Heart left ventricle (tissue), 16 donors: ENCODE results near the gene EPHA5. TPM values are rescaled to one million over a fixed set of nuclear protein-coding genes. Genes with fewer than 3 reads are reported as not detected.

Source experiments
- ATAC-seq, 4 donors: fragments of 200-7000 bp; cut with Tn5 transposase; one replicate each; pipeline ENCODE4 v1.9.1; 2020 to 2022; ENCODE audit warnings: moderate library complexity in 4 of 4, mild to moderate bottlenecking in 3 of 4, moderate number of reproducible peaks in 1 of 4
- DNase-seq, 5 donors: peaks; one replicate each; pipeline ENCODE4 v3.0.0-alpha.2; 2020
- H3K27ac ChIP-seq, 12 donors: fragments of 200-600 bp; sonication (generic) in 4 of 12; one replicate each; pipeline versions ENCODE4 v1.5.0 to v1.8.0; 2016 to 2022; ENCODE audit warnings: mild to moderate bottlenecking in 2 of 12
- H3K27me3 ChIP-seq, 9 donors: fragments of 200-600 bp; sonication (generic) in 2 of 9; one replicate each; pipeline versions ENCODE4 v1.5.1 to v1.8.0; 2016 to 2022; ENCODE audit warnings: mild to moderate bottlenecking in 3 of 9
- H3K36me3 ChIP-seq, 9 donors: fragments of 200-600 bp; sonication (generic) in 2 of 9; one replicate each; pipeline versions ENCODE4 v1.5.0 to v1.8.0; 2018 to 2022; ENCODE audit warnings: mild to moderate bottlenecking in 2 of 9
- H3K4me1 ChIP-seq, 12 donors: fragments of 200-600 bp; sonication (generic) in 4 of 12; one replicate each; pipeline versions ENCODE4 v1.5.0 to v1.8.0; 2016 to 2022; ENCODE audit warnings: mild to moderate bottlenecking in 3 of 12
- H3K4me3 ChIP-seq, 12 donors: fragments of 200-600 bp; sonication (generic) in 4 of 12; one replicate each; pipeline versions ENCODE4 v1.5.0 to v1.8.0; 2017 to 2022; ENCODE audit warnings: mild to moderate bottlenecking in 9 of 12, moderate library complexity in 4 of 12
- H3K9me3 ChIP-seq, 12 donors: fragments of 200-600 bp; sonication (generic) in 4 of 12; one replicate each; pipeline versions ENCODE4 v1.5.0 to v1.8.0; 2016 to 2022; ENCODE audit warnings: mild to moderate bottlenecking in 1 of 12
- POLR2A ChIP-seq, 2 donors: fragments of 450-650 bp; IDR thresholded peaks; one replicate each; pipeline ENCODE4 v1.6.1; 2017; ENCODE audit warnings: antibody characterized with exemption in 2 of 2, mild to moderate bottlenecking in 2 of 2, moderate library complexity in 2 of 2
- WGBS, 4 donors: extraction: QIAGEN DNeasy Blood & Tissue Kit in 2 of 4; methylation state at CpG; one replicate each; pipeline versions ENCODE4 v1.1.5 to v1.1.7; 2013 to 2018; 5-methylcytosine and 5-hydroxymethylcytosine counted together
- intact Hi-C, 10 donors: fragments of 100-400 bp; cut with DNase I; formaldehyde crosslinking; loops; one replicate each; pipeline versions ENCODE4 v1.11.1 to v1.14.2; 2022
- polyA plus RNA-seq, 2 donors: library from polyadenylated mRNA; stranded (reverse); fragments of 200-250 nt; gene quantifications; one replicate each; pipeline ENCODE4 v1.2.3, GENCODE V29; 2013
- total RNA-seq, 9 donors: library from RNA; depleted of rRNA in 2 of 9; stranded (reverse); fragments of >200 nt in 2 of 9; fragmentation: NEBNext Ultra II Directional in 3 of 9; extraction: Animal tissue kit (Norgen Biotek cat#: 25700) in 3 of 9; gene quantifications; one replicate each; pipeline versions ENCODE4 v1.1.0 to v1.2.4, GENCODE V29; 2016 to 2023
- TF ChIP-seq, protein P1 (sequence below), 12 donors: fragments of 200-600 bp; sonication (generic) in 4 of 12; IDR thresholded peaks; one replicate each; pipeline versions ENCODE4 v1.5.0 to v1.8.0; 2018 to 2022; ENCODE audit warnings: antibody characterized with exemption in 12 of 12, mild to moderate bottlenecking in 5 of 12
- donor health status: ischemic (EF 13 %, LVEDD 7.1; RV severe dilation, severe dysfunction).
- donor health status: healthy with polysubstance abuse.
- donor health status: DM: no; HTN: yes; CAD: no.
- donor health status: DM: no; HTN: no; CAD: no.
- donor health status: ischemic (EF 25% LVEDD 6.9; RV normal size, moderate dysfunction).
- donor health status: ischemic (EF 25% LVEDD 5.7; RV mildly dilated, moderate dysfunction).
- donor health status: healthy.
- donor health status: DM: yes; HTN: yes; CAD: no.
- donor health status: ischemic (EF 35%, LVEDD 5.7; RV mildly dilated, moderate dysfunction).
- donor health status: nonischemic (EF 11% LVEDD 7.7; RV severe dilation, severe dysfunction).
- donor health status: DM: yes; HTN: yes; CAD: no.
- donor health status: PGD.
- donor health status: ischemic (EF 29% LVEDD 5.4; RV normal size, mild dysfunction).
- donor health status: nonischemic (EF 23%, LVEDD 6.1; RV moderate dilation, normal function).

The EPHA5 gene
- total and polyA plus RNA-seq, 11 donors: 0.01 to 0.56 (median 0.12) TPM; not detected in 2

DNA sequence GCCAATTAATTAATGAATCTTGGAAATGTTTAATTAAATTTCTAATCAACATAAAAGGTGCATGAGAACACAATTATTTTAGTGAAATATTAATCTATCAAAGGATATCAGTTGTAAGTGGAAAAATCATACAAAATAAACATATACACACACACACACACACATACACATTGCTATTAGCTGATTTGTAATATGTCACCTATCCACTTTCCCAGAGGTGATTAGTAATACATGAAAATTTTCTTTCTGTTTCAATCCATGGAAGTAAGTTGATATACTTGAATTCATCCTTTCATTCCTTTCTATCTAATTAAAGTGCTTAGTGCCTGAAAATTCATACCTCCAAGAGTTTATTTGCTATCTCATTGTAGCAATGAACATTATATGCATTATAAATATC is 213.7 kb downstream of the EPHA5 start:
- no peaks in the 10 kb centered on the region for H3K36me3 ChIP-seq
- ATAC-seq: no peak
- H3K9me3 ChIP-seq: no peaks in the 10 kb centered on the region
- H3K4me3 ChIP-seq: no peak overlapping the region
- H3K27ac ChIP-seq: no peak overlapping the region
- H3K4me1 ChIP-seq: no peaks in the 10 kb centered on the region
- no peak for DNase-seq
- intact Hi-C loops: no loop called here
- no peak for TF ChIP-seq POLR2A (IDR thresholded peaks at IDR 0.05)
- TF ChIP-seq, protein P1, sequence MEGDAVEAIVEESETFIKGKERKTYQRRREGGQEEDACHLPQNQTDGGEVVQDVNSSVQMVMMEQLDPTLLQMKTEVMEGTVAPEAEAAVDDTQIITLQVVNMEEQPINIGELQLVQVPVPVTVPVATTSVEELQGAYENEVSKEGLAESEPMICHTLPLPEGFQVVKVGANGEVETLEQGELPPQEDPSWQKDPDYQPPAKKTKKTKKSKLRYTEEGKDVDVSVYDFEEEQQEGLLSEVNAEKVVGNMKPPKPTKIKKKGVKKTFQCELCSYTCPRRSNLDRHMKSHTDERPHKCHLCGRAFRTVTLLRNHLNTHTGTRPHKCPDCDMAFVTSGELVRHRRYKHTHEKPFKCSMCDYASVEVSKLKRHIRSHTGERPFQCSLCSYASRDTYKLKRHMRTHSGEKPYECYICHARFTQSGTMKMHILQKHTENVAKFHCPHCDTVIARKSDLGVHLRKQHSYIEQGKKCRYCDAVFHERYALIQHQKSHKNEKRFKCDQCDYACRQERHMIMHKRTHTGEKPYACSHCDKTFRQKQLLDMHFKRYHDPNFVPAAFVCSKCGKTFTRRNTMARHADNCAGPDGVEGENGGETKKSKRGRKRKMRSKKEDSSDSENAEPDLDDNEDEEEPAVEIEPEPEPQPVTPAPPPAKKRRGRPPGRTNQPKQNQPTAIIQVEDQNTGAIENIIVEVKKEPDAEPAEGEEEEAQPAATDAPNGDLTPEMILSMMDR (IDR thresholded peaks at IDR 0.05): no peak
- no peaks in the 10 kb centered on the region for H3K27me3 ChIP-seq

DNA sequence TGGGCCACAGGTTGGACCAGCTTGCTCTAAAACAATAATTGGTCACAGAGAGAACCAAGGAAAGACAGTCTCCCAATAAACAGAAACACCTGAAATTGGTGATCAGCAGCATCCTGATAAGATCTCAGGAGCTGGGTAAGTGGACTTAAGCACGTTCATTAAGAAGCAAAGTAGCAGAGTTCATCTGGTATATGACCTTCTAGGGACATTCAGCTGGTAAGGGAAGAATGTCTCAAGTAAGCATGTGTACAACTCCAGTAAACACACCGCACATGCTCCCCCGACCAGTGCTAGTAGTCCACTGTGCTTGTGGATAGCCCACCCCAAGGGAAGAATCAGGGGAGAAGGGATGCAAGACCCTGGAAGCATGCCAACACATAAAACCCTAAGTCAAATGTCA is 216.9 kb downstream of the EPHA5 start:
- Histone ChIP-seq H3K9me3 (no peaks in the 10 kb centered on the region), H3K27me3 (no peaks in the 10 kb centered on the region), H3K36me3 (no peaks in the 10 kb centered on the region), H3K27ac (no peak overlapping the region), H3K4me1 (no peaks in the 10 kb centered on the region), H3K4me3 (no peak overlapping the region)
- no peak for TF ChIP-seq POLR2A (IDR thresholded peaks at IDR 0.05)
- TF ChIP-seq, protein P1 (IDR thresholded peaks at IDR 0.05): no peak
- 76 to 79% (median 77%) methylated on average over 3 of the region's 3 CpGs for WGBS, 4 donors
- ATAC-seq (no peak), DNase-seq (no peak)
- intact Hi-C loops: no loop called here

DNA sequence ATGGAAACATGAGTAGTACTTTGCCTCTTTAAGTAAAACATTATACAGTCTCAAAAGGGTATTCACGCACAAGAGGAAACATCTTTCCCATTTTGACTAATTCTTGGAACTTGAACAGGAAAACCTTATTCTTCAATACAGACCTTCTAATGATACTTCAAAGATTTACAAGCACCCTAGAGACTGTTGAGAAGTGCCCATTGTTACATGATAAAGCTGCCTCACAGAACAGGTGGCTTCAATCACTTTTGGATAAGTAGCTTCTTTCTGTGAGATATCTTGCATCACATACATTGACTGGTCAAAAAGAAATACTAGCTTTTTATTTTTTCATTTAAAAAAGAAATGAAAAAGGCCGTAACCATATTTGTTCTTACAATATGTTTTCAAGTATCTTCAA is 219.4 kb downstream of the EPHA5 start:
- TF ChIP-seq POLR2A (IDR thresholded peaks at IDR 0.05): no peak
- TF ChIP-seq, protein P1 (IDR thresholded peaks at IDR 0.05): no peak
- Histone ChIP-seq H3K36me3 (no peaks in the 10 kb centered on the region), H3K9me3 (no peaks in the 10 kb centered on the region), H3K4me3 (no peak overlapping the region), H3K27me3 (no peaks in the 10 kb centered on the region), H3K27ac (no peak overlapping the region), H3K4me1 (no peaks in the 10 kb centered on the region)
- ATAC-seq (no peak), DNase-seq (no peak)
- intact Hi-C loops: no loop called here
- WGBS, 4 donors: 73 to 80% (median 74%) methylated on average over 2 of the region's 2 CpGs

DNA sequence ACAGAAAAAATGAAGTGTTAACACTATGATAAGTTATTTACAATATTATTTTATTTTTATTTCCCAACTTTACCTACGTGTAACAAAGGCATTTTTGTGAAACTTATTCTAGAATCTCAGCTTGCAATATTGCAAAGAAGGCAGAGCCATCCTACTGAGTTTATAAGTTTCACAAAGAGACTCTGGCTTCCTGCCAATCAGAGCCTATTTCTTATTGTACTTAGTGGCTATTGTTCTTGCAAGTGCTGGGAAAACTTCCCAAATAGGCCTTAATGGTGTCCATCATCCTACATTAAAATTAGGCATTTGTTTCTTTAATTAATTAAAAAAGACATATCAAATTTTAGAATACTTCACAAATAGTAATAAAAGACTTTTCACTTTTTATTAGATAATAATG is 233.2 kb downstream of the EPHA5 start:
- Histone ChIP-seq H3K4me3 (no peak overlapping the region), H3K4me1 (no peaks in the 10 kb centered on the region), H3K27ac (no peak overlapping the region), H3K9me3 (no peaks in the 10 kb centered on the region), H3K36me3 (no peaks in the 10 kb centered on the region), H3K27me3 (no peaks in the 10 kb centered on the region)
- WGBS, 4 donors: 58 to 70% (median 64%) methylated on average over 1 of the region's 1 CpG
- DNase-seq (no peak), ATAC-seq (no peak)
- no peak for TF ChIP-seq POLR2A (IDR thresholded peaks at IDR 0.05)
- intact Hi-C loops: no loop called here

DNA sequence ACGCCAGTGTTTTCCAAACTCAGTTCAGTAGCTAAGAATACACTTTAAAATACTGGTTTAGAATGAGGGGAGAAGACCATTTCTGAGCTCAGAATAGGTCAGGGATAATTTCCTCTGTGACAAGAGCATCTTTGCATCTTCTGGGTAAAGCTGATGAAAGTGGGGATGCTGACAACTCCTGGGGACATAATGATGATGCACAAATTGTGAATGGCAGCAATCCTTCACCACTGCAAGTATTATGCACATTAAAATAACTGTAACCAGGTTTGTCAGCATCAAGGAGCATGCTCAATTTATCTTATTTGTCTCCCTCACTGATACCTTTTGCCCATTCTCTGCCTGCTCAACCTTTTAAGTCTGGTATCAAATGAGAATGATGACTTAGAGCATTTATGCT is 248.2 kb downstream of the EPHA5 start:
- 61 to 70% (median 65%) methylated on average over 1 of the region's 1 CpG for WGBS, 4 donors

More for the DNA sequence above, 248.2 kb downstream of the EPHA5 start:
- Histone ChIP-seq H3K4me3 (no peak overlapping the region), H3K4me1 (no peaks in the 10 kb centered on the region), H3K36me3 (no peaks in the 10 kb centered on the region), H3K9me3 (no peaks in the 10 kb centered on the region), H3K27me3 (no peaks in the 10 kb centered on the region), H3K27ac (no peak overlapping the region)
- DNase-seq: no peak
- no peak for ATAC-seq
- TF ChIP-seq, protein P1 (IDR thresholded peaks at IDR 0.05): no peak
- TF ChIP-seq POLR2A (IDR thresholded peaks at IDR 0.05): no peak
- intact Hi-C loops: no loop called here
